Uterus (tissue), 2 donors: ENCODE data around the gene FASTK.

Source experiments
- POLR2A ChIP-seq, 2 donors: fragments of 450-650 bp; IDR thresholded peaks; one replicate each; pipeline ENCODE4 v1.6.1; 2016; ENCODE audit warnings: antibody characterized with exemption in 2 of 2, mild to moderate bottlenecking in 1 of 2, moderate library complexity in 1 of 2
- TF ChIP-seq, protein P1 (sequence below), 4 experiments: fragments of 200-600 bp in 2 of 4; fragments of 450-650 bp in 2 of 4; sonication (generic) in 2 of 4; IDR thresholded peaks; one replicate each; pipeline ENCODE4 v1.5.1; 2016 to 2019; ENCODE audit warnings: antibody characterized with exemption in 4 of 4, mild to moderate bottlenecking in 2 of 4, moderate library complexity in 1 of 4

DNA sequence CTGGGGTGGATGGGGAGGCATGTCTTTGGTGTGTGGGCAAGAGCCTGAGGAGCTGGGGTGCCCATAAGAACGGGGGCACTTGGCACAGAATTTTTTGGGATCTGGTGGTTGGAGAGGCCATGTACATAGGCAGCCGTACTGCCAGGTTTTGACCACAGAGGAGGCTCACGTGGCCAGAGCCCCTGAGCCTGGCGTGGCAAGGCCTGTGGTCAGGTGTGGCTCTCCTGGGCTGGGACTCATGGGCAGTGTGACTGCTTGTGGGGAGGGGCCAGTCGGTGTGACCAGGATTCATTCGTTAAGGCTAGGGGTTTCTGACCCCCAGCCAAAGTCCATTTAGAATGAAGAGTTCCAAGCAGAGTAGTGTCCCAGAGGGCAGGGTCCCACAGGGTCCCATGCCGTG lies 43.9 kb upstream of the FASTK start:
- TF ChIP-seq, protein P1, sequence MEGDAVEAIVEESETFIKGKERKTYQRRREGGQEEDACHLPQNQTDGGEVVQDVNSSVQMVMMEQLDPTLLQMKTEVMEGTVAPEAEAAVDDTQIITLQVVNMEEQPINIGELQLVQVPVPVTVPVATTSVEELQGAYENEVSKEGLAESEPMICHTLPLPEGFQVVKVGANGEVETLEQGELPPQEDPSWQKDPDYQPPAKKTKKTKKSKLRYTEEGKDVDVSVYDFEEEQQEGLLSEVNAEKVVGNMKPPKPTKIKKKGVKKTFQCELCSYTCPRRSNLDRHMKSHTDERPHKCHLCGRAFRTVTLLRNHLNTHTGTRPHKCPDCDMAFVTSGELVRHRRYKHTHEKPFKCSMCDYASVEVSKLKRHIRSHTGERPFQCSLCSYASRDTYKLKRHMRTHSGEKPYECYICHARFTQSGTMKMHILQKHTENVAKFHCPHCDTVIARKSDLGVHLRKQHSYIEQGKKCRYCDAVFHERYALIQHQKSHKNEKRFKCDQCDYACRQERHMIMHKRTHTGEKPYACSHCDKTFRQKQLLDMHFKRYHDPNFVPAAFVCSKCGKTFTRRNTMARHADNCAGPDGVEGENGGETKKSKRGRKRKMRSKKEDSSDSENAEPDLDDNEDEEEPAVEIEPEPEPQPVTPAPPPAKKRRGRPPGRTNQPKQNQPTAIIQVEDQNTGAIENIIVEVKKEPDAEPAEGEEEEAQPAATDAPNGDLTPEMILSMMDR (IDR thresholded peaks at IDR 0.05), result no peak
- no peak for TF ChIP-seq POLR2A (IDR thresholded peaks at IDR 0.05)
